BJ (cell line): ENCODE measurements around the gene SPTLC3. TPM values are rescaled to one million over a fixed set of nuclear protein-coding genes. Genes with fewer than 3 reads are reported as not detected.

Experiments
- CTCF ChIA-PET: fragments of 350-600 bp; formaldehyde crosslinking; extraction: SDS; loops from one replicate; lab custom pipeline; 2021; ENCODE audit warnings: antibody characterized with exemption, inconsistent platforms; lab: Yijun Ruan, JAX
- POLR2A ChIA-PET: fragments of 300-600 bp; sonication (Branson Sonifier 250); formaldehyde crosslinking; extraction: SDS; loops from one replicate; lab custom pipeline; 2021; ENCODE audit warnings: antibody characterized with exemption; lab: Charles Lee
- DNase-seq: peaks from one replicate; pipeline ENCODE4 v3.0.0-alpha.2; 2011; ENCODE audit warnings: low read depth
- H3K27me3 ChIP-seq: 2 replicates; pipeline ENCODE4 v1.6.0; 2011; ENCODE audit warnings: low read length; ENCODE audit not compliant: control insufficient read depth, insufficient read depth
- H3K36me3 ChIP-seq: 2 replicates; pipeline ENCODE4 v1.5.1; 2011; ENCODE audit warnings: low read length; ENCODE audit not compliant: control insufficient read depth, insufficient read depth
- H3K4me3 ChIP-seq: 2 replicates; pipeline ENCODE4 v1.5.1; 2011; ENCODE audit warnings: low read depth, mild to moderate bottlenecking, control low read depth, low read length
- CTCF ChIP-seq: IDR thresholded peaks from 2 replicates; pipeline ENCODE4 v1.5.1; 2011; ENCODE audit warnings: low read depth, mild to moderate bottlenecking, control low read depth, inconsistent platforms, low read length, moderate library complexity; ENCODE audit not compliant: insufficient read depth
- polyA plus RNA-seq: library from polyadenylated mRNA; depleted of rRNA; stranded (reverse); fragments of >200 nt; gene quantifications from 2 replicates; pipeline ENCODE4 v1.2.3, GENCODE V29; 2011

Gene SPTLC3
- polyA plus RNA-seq, 1 experiment: 0.27 TPM

- TF ChIP-seq CTCF: no peak
- no peak overlapping the region for H3K4me3 ChIP-seq
- no peaks in the 10 kb centered on the region for H3K27me3 ChIP-seq
- ChIA-PET POLR2A (no interaction called here), CTCF (no interaction called here)
- H3K36me3 ChIP-seq: no peaks in the 10 kb centered on the region
- no peak for DNase-seq
These were observed 81.2 kb downstream of the SPTLC3 start for GRCh38 chr20:13089950-13090469.

GRCh38 chr20:13092111-13092510, 83.3 kb downstream of the SPTLC3 start:
- no peak for DNase-seq
- TF ChIP-seq CTCF: no peak
- POLR2A ChIA-PET: no interaction called here
- no peaks in the 10 kb centered on the region for H3K36me3 ChIP-seq
- H3K27me3 ChIP-seq: no peaks in the 10 kb centered on the region
- H3K4me3 ChIP-seq: no peak overlapping the region
- CTCF ChIA-PET: no interaction called here

GRCh38 chr20:13094976-13095375, 86.2 kb downstream of the SPTLC3 start:
- H3K27me3 ChIP-seq: no peaks in the 10 kb centered on the region
- POLR2A ChIA-PET: no interaction called here
- no peak overlapping the region for H3K4me3 ChIP-seq
- TF ChIP-seq CTCF: no peak
- CTCF ChIA-PET: interaction anchor here (2.3 kb wide), 1 partner anchor 170 kb away, joined by 12 read pairs; no protein-coding TSS in a partner anchor
- no peak for DNase-seq
- H3K36me3 ChIP-seq: no peaks in the 10 kb centered on the region

- ChIA-PET CTCF (interaction anchor here (0.9 to 1.6 kb wide), 3 partner anchors 20 to 174 kb away, joined by 3 to 5 read pairs (median 3); no protein-coding TSS in a partner anchor), POLR2A (no interaction called here)
These were observed 90.1 kb downstream of the SPTLC3 start for GRCh38 chr20:13098720-13099355.

More at GRCh38 chr20:13098720-13099355, 90.1 kb downstream of the SPTLC3 start:
- no peak for TF ChIP-seq CTCF
- no peak overlapping the region for H3K4me3 ChIP-seq
- no peaks in the 10 kb centered on the region for H3K27me3 ChIP-seq
- no peak for DNase-seq
- no peaks in the 10 kb centered on the region for H3K36me3 ChIP-seq
